DND-41 (cell line): ENCODE data around the gene MBOAT1.

Experiments
- ATAC-seq: fragments of 200-7000 bp; cut with Tn5 transposase; 3 replicates; pipeline ENCODE4 v1.9.1; 2021; ENCODE audit warnings: low read depth; ENCODE audit not compliant: insufficient read depth
- DNase-seq: peaks from one replicate; pipeline ENCODE4 v3.0.0-alpha.2; 2020
- H2AFZ ChIP-seq: 2 replicates; pipeline ENCODE4 v1.6.0; 2012; ENCODE audit warnings: low read depth, low read length
- H3K27ac ChIP-seq: 2 replicates; pipeline ENCODE4 v1.5.1; 2012; ENCODE audit warnings: low read length, inconsistent platforms
- H3K27me3 ChIP-seq: fragments of 200-600 bp; sonication (generic); 2 replicates; pipeline ENCODE4 v1.6.0; 2012; ENCODE audit warnings: low read length, mild to moderate bottlenecking, inconsistent platforms; ENCODE audit not compliant: insufficient read depth, poor library complexity
- H3K36me3 ChIP-seq: 2 replicates; pipeline ENCODE4 v1.5.1; 2012; ENCODE audit warnings: low read length, inconsistent platforms; ENCODE audit not compliant: insufficient read depth
- H3K4me1 ChIP-seq: 2 replicates; pipeline ENCODE4 v1.5.1; 2012; ENCODE audit warnings: mild to moderate bottlenecking, low read length; ENCODE audit not compliant: insufficient read depth
- H3K4me2 ChIP-seq: 2 replicates; pipeline ENCODE4 v1.6.0; 2012; ENCODE audit warnings: mild to moderate bottlenecking, moderate library complexity, low read length, inconsistent platforms; ENCODE audit not compliant: insufficient read depth
- H3K4me3 ChIP-seq, 2 experiments: fragments of 200-600 bp in 1 of 2; shearing (Covaris generic) in 1 of 2; 2 replicates each; pipeline ENCODE4 v1.5.1; 2012 to 2016; ENCODE audit warnings: inconsistent platforms in 2 of 2, low read length in 2 of 2, mild to moderate bottlenecking in 2 of 2, low read depth in 1 of 2, moderate library complexity in 1 of 2
- H3K79me2 ChIP-seq: 2 replicates; pipeline ENCODE4 v1.6.0; 2012; ENCODE audit warnings: low read length, inconsistent platforms; ENCODE audit not compliant: insufficient read depth
- H3K9ac ChIP-seq: 2 replicates; pipeline ENCODE4 v1.6.0; 2012; ENCODE audit warnings: low read depth, mild to moderate bottlenecking, inconsistent platforms, low read length, moderate library complexity
- H3K9me3 ChIP-seq: 2 replicates; pipeline ENCODE4 v1.5.1; 2012; ENCODE audit warnings: low read length, moderate library complexity, mild to moderate bottlenecking, inconsistent platforms; ENCODE audit not compliant: insufficient read depth, severe bottlenecking
- H4K20me1 ChIP-seq: 2 replicates; pipeline ENCODE4 v1.6.0; 2012; ENCODE audit warnings: low read length; ENCODE audit not compliant: insufficient read depth
- CTCF ChIP-seq: IDR thresholded peaks from 2 replicates; pipeline ENCODE4 v1.5.1; 2012; ENCODE audit warnings: borderline replicate concordance, low read length, moderate library complexity, mild to moderate bottlenecking; ENCODE audit not compliant: poor library complexity, severe bottlenecking; ENCODE audit errors: extremely low read depth
- EZH2 ChIP-seq: IDR thresholded peaks from 3 replicates; pipeline ENCODE4 v1.6.1; 2012; ENCODE audit warnings: borderline replicate concordance, low read depth, mild to moderate bottlenecking, moderate library complexity, low read length, inconsistent platforms; ENCODE audit not compliant: severe bottlenecking

Gene MBOAT1

DNA sequence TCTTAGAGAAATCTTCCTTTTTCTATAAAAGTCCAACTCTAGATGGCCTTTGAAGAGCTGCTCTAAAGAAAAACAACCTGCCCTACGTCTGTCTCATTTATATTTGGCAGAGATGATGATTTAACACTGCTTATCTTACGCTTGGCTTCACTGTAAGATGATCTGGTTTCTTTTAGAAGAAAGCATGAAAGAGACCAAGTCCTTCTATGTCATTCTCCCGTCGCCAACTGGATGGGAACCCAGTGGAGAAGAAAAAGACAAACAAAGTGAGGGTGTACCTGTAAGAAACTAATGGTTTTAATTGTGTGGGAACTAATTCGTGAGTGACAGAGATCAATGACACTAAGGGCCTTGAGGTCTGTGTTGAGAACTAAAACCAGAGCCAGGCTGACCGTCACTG, 92.8 kb downstream of the MBOAT1 start:
- Histone ChIP-seq H3K9me3 (no peaks in the 10 kb centered on the region), H3K36me3 (peaks cover 45% of the 10 kb centered on the region), H3K79me2 (no peaks in the 10 kb centered on the region), H4K20me1 (no peaks in the 10 kb centered on the region), H2AFZ (no peak overlapping the region), H3K27ac (no peak overlapping the region), H3K4me1 (no peaks in the 10 kb centered on the region), H3K4me2 (no peak overlapping the region), H3K4me3 (no peak overlapping the region), H3K27me3 (no peaks in the 10 kb centered on the region), H3K9ac (no peak overlapping the region)
- DNase-seq (no peak), ATAC-seq (no peak)
- TF ChIP-seq CTCF (no peak), EZH2 (no peak)

DNA sequence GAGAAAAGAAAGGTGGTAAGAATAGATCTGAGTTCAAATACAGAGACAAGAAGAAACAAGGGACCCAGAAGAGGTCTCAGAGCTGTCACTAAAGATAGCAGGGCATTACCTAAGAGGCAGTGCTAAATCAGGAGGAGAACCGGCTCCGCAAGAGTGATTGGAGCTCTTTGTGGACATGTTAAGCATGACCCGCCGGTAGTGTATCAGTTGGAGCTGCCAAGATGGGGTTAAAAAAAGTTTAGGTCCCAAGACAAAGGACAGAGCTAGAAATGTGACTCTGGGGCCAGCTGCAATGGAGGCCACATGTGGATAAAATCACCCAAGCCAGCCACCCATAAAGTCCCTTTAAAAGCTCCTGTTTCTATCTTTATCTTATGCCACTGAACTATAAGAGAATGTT, 93.4 kb downstream of the MBOAT1 start:
- H3K79me2 ChIP-seq: no peaks in the 10 kb centered on the region
- H3K4me1 ChIP-seq: no peaks in the 10 kb centered on the region
- H3K4me3 ChIP-seq: no peak overlapping the region
- no peak for ATAC-seq
- no peaks in the 10 kb centered on the region for H3K9me3 ChIP-seq
- H3K36me3 ChIP-seq: peaks cover 46% of the 10 kb centered on the region; the same call in 1 of the 2 replicates
- H3K9ac ChIP-seq: no peak overlapping the region
- H2AFZ ChIP-seq: no peak overlapping the region
- no peaks in the 10 kb centered on the region for H3K27me3 ChIP-seq
- no peak overlapping the region for H3K27ac ChIP-seq
- DNase-seq: no peak
- no peak overlapping the region for H3K4me2 ChIP-seq
- TF ChIP-seq EZH2: no peak
- no peak for TF ChIP-seq CTCF
- H4K20me1 ChIP-seq: no peaks in the 10 kb centered on the region

DNA sequence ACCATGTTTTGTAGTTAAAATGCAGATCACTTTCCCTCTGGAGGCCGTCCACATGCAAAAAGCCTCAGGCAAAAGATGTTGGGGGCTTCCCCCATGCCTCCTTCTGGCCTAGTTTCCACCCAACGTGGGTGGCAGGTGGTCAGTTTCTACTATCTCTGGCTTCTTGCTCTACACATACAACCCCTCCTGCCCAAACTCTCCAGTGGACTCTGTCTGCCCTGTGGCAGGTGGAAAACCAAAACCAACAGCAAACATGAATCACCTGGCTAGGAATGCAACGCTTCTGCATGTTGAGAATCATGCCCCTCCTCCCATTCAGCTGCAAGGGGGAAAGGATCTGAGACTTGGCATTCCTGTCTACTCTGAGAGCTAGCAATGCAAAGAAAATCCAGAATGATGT, 94.8 kb downstream of the MBOAT1 start:
- H3K4me3 ChIP-seq: no peak overlapping the region
- no peaks in the 10 kb centered on the region for H3K79me2 ChIP-seq
- TF ChIP-seq CTCF: no peak
- TF ChIP-seq EZH2: no peak
- no peak overlapping the region for H3K4me2 ChIP-seq
- H3K9ac ChIP-seq: no peak overlapping the region
- no peak for DNase-seq
- H3K9me3 ChIP-seq: no peaks in the 10 kb centered on the region
- H3K27me3 ChIP-seq: no peaks in the 10 kb centered on the region
- ATAC-seq: no peak
- no peaks in the 10 kb centered on the region for H4K20me1 ChIP-seq
- H2AFZ ChIP-seq: no peak overlapping the region
- H3K36me3 ChIP-seq: peaks cover 57% of the 10 kb centered on the region; the same call in 1 of the 2 replicates
- no peak overlapping the region for H3K27ac ChIP-seq
- no peaks in the 10 kb centered on the region for H3K4me1 ChIP-seq

DNA sequence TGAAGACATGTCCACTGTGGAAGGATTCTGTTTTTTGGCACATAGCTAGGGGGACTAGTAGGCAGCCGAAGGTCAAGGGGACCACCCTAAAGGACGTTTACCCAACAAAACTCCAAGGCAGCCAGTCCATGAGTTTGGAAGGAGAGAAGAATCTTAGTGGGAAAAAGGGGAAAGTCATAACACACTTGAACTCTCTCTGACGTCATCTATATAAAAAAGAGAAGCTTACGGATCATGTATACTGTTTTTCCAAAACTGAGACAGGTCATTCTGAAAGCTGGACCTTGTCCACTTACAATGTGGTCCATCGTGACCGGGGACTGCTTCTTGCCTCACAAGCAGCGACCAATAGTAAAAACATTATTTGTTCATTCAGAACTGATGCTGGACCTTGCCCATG, 95.5 kb downstream of the MBOAT1 start:
- Histone ChIP-seq H3K27ac (no peak overlapping the region), H3K9me3 (no peaks in the 10 kb centered on the region), H3K79me2 (no peaks in the 10 kb centered on the region), H3K27me3 (no peaks in the 10 kb centered on the region), H3K9ac (no peak overlapping the region), H3K4me2 (no peak overlapping the region), H2AFZ (no peak overlapping the region), H3K36me3 (peaks cover 64% of the 10 kb centered on the region; the same call in 1 of the 2 replicates), H4K20me1 (no peaks in the 10 kb centered on the region), H3K4me1 (no peaks in the 10 kb centered on the region), H3K4me3 (no peak overlapping the region)
- ATAC-seq (no peak), DNase-seq (no peak)
- no peak for TF ChIP-seq CTCF
- TF ChIP-seq EZH2: no peak
